Neural progenitor cell (in vitro differentiated cells): ENCODE measurements around the gene ZCCHC4. TPM values are rescaled to one million over a fixed set of nuclear protein-coding genes. Genes with fewer than 3 reads are reported as not detected.

Source experiments
- DNase-seq: peaks from one replicate; pipeline ENCODE4 v3.0.0-alpha.2; 2016; ENCODE audit warnings: low spot score
- H2AFZ ChIP-seq: fragments of 200-600 bp; sonication (generic); replicated peaks from 2 replicates; pipeline ENCODE4 v1.6.1; 2016; ENCODE audit warnings: antibody characterized with exemption
- H3F3A ChIP-seq: fragments of 200-600 bp; sonication (generic); 2 replicates; pipeline ENCODE4 v1.6.1; 2016; ENCODE audit warnings: antibody characterized with exemption, low read depth
- H3K27ac ChIP-seq: fragments of 200-600 bp; sonication (generic); 2 replicates; pipeline ENCODE4 v1.5.1; 2016; ENCODE audit warnings: mild to moderate bottlenecking
- H3K27me3 ChIP-seq: fragments of 200-600 bp; sonication (generic); 2 replicates; pipeline ENCODE4 v1.6.1; 2016; ENCODE audit warnings: mild to moderate bottlenecking, moderate library complexity
- H3K36me3 ChIP-seq: fragments of 200-600 bp; sonication (generic); 2 replicates; pipeline ENCODE4 v1.5.1; 2016
- H3K4me1 ChIP-seq: fragments of 200-600 bp; sonication (generic); 2 replicates; pipeline ENCODE4 v1.6.1; 2016; ENCODE audit warnings: mixed run types
- H3K4me2 ChIP-seq: fragments of 200-600 bp; sonication (generic); 2 replicates; pipeline ENCODE4 v1.6.1; 2016
- H3K4me3 ChIP-seq: fragments of 200-600 bp; sonication (generic); 2 replicates; pipeline ENCODE4 v1.5.1; 2016
- H3K79me2 ChIP-seq: fragments of 200-600 bp; sonication (generic); 2 replicates; pipeline ENCODE4 v1.6.1; 2016; ENCODE audit warnings: low read depth
- H3K9ac ChIP-seq: fragments of 200-600 bp; sonication (generic); 2 replicates; pipeline ENCODE4 v1.6.1; 2016
- H3K9me3 ChIP-seq: fragments of 200-600 bp; sonication (generic); 2 replicates; pipeline ENCODE4 v1.5.1; 2016; ENCODE audit warnings: low read depth
- H4K20me1 ChIP-seq: fragments of 200-600 bp; sonication (generic); 2 replicates; pipeline ENCODE4 v1.6.1; 2016; ENCODE audit warnings: low read depth
- H3K27ac Mint-ChIP-seq: 3 replicates; pipeline ENCODE4 v1.8.0; 2021; ENCODE audit warnings: mixed read lengths
- H3K27me3 Mint-ChIP-seq: 2 replicates; pipeline ENCODE4 v1.8.0; 2022; ENCODE audit warnings: low read depth, mild to moderate bottlenecking, inconsistent platforms, moderate library complexity, mixed read lengths; ENCODE audit not compliant: insufficient read depth
- H3K36me3 Mint-ChIP-seq: 3 replicates; pipeline ENCODE4 v1.8.0; 2021; ENCODE audit warnings: mixed read lengths
- H3K4me1 Mint-ChIP-seq: 3 replicates; pipeline ENCODE4 v1.8.0; 2021; ENCODE audit warnings: mixed read lengths
- H3K4me3 Mint-ChIP-seq: 3 replicates; pipeline ENCODE4 v1.8.0; 2021; ENCODE audit warnings: mild to moderate bottlenecking, moderate library complexity, mixed read lengths
- H3K9me3 Mint-ChIP-seq: 3 replicates; pipeline ENCODE4 v1.8.0; 2020; ENCODE audit warnings: mixed read lengths
- EZH2 ChIP-seq: fragments of 200-600 bp; sonication (generic); IDR thresholded peaks from 2 replicates; pipeline ENCODE4 v1.6.1; 2017; ENCODE audit warnings: antibody characterized with exemption, mild to moderate bottlenecking, moderate library complexity
- EZH2phosphoT487 ChIP-seq: fragments of 200-600 bp; sonication (generic); IDR thresholded peaks from 2 replicates; pipeline ENCODE4 v1.6.1; 2017; ENCODE audit warnings: antibody characterized with exemption
- total RNA-seq: library from RNA; depleted of rRNA; stranded (reverse); fragments of >200 nt; gene quantifications from 2 replicates; pipeline ENCODE4 v1.2.3, GENCODE V29; 2015; ENCODE audit warnings: low replicate concordance
- TF ChIP-seq, protein P1 (sequence below): fragments of 200-600 bp; sonication (generic); IDR thresholded peaks from 2 replicates; pipeline ENCODE4 v1.5.1; 2017; ENCODE audit warnings: antibody characterized with exemption, mild to moderate bottlenecking

The ZCCHC4 gene
- total RNA-seq, 1 donor from 2014 or later, result 23.9 TPM

DNA sequence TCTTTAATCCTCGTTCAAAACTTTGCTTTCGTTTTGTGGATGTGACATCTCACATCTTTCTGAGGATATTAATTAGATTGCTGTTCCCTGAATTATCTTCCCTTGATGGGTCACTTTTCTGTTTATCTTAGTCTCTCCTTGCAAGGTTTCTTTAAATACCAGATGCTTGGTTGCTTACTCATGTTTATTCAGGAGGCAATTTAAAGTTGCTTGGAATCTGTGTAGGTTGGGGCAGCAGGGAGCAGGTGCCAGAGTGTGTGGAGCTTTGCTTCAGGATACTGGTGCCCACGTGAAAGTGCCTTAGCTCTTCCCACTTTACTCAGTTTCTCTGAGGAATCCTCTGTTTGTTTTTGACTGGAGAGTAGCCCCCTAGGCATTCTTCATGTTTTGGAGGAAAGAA, 88.5 kb downstream of the ZCCHC4 start:
- peaks cover 34% of the 10 kb centered on the region for H3K36me3 ChIP-seq
- Mint-ChIP-seq H3K4me1 (no peaks in the 10 kb centered on the region), H3K4me3 (no peak overlapping the region), H3K27ac (no peak overlapping the region), H3K9me3 (peaks cover 6% of the 10 kb centered on the region), H3K27me3 (no peaks in the 10 kb centered on the region), H3K36me3 (peaks cover 43% of the 10 kb centered on the region)
- H2AFZ ChIP-seq, result no peak overlapping the region
- TF ChIP-seq, protein P1, sequence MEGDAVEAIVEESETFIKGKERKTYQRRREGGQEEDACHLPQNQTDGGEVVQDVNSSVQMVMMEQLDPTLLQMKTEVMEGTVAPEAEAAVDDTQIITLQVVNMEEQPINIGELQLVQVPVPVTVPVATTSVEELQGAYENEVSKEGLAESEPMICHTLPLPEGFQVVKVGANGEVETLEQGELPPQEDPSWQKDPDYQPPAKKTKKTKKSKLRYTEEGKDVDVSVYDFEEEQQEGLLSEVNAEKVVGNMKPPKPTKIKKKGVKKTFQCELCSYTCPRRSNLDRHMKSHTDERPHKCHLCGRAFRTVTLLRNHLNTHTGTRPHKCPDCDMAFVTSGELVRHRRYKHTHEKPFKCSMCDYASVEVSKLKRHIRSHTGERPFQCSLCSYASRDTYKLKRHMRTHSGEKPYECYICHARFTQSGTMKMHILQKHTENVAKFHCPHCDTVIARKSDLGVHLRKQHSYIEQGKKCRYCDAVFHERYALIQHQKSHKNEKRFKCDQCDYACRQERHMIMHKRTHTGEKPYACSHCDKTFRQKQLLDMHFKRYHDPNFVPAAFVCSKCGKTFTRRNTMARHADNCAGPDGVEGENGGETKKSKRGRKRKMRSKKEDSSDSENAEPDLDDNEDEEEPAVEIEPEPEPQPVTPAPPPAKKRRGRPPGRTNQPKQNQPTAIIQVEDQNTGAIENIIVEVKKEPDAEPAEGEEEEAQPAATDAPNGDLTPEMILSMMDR, result no peak
- no peaks in the 10 kb centered on the region for H4K20me1 ChIP-seq
- no peaks in the 10 kb centered on the region for H3K27me3 ChIP-seq
- H3K79me2 ChIP-seq, result no peaks in the 10 kb centered on the region
- H3K27ac ChIP-seq, result no peak overlapping the region
- DNase-seq, result no peak
- H3K4me3 ChIP-seq, result no peak overlapping the region
- no peaks in the 10 kb centered on the region for H3F3A ChIP-seq
- H3K4me1 ChIP-seq, result no peaks in the 10 kb centered on the region
- H3K9ac ChIP-seq, result no peak overlapping the region
- no peak overlapping the region for H3K4me2 ChIP-seq
- H3K9me3 ChIP-seq, result no peaks in the 10 kb centered on the region

GRCh38 chr4:25402521-25402920, 89.9 kb downstream of the ZCCHC4 start:
- Mint-ChIP-seq H3K4me3 (no peak overlapping the region), H3K27ac (no peak overlapping the region), H3K27me3 (no peaks in the 10 kb centered on the region), H3K36me3 (peaks cover 29% of the 10 kb centered on the region), H3K9me3 (no peaks in the 10 kb centered on the region), H3K4me1 (no peaks in the 10 kb centered on the region)
- Histone ChIP-seq H3K9ac (no peak overlapping the region), H3K36me3 (peaks cover 31% of the 10 kb centered on the region), H3K4me1 (no peaks in the 10 kb centered on the region), H2AFZ (no peak overlapping the region), H3K9me3 (no peaks in the 10 kb centered on the region), H3K27me3 (no peaks in the 10 kb centered on the region), H3K4me2 (no peak overlapping the region), H3F3A (no peaks in the 10 kb centered on the region), H3K27ac (no peak overlapping the region), H3K4me3 (no peak overlapping the region), H3K79me2 (no peaks in the 10 kb centered on the region), H4K20me1 (no peaks in the 10 kb centered on the region)
- no peak for TF ChIP-seq EZH2
- TF ChIP-seq, protein P1, result no peak
- no peak for DNase-seq

DNA sequence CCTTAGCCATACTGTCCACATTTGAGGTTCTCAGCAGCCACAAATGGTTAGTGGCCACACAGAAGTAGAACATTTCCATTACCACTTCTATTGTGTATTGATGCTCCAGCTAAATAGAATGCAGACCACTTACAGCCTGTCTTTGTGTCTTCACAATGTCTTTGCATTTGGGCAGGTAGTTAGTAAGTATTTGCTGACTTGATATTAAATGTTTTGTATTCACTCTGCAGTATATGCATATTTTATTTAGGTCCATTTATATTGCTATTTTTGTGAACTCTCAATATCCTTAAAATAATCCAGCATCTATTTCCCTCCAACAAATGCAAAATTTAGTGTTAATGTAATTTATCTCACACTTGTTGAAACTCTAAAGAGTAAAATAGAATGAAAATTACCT, 91.1 kb downstream of the ZCCHC4 start:
- no peak overlapping the region for H3K27ac ChIP-seq
- Mint-ChIP-seq H3K9me3 (no peaks in the 10 kb centered on the region), H3K27me3 (no peaks in the 10 kb centered on the region), H3K36me3 (peaks cover 20% of the 10 kb centered on the region), H3K27ac (no peak overlapping the region), H3K4me3 (no peak overlapping the region), H3K4me1 (no peaks in the 10 kb centered on the region)
- no peak overlapping the region for H3K4me3 ChIP-seq
- H3F3A ChIP-seq, result no peaks in the 10 kb centered on the region
- H3K79me2 ChIP-seq, result no peaks in the 10 kb centered on the region
- H3K9me3 ChIP-seq, result no peaks in the 10 kb centered on the region
- DNase-seq, result no peak
- TF ChIP-seq, protein P1, result no peak
- TF ChIP-seq EZH2phosphoT487, result no peak
- TF ChIP-seq EZH2, result no peak
- no peak overlapping the region for H2AFZ ChIP-seq
- no peaks in the 10 kb centered on the region for H3K4me1 ChIP-seq
- H3K9ac ChIP-seq, result no peak overlapping the region
- H3K36me3 ChIP-seq, result peaks cover 27% of the 10 kb centered on the region
- H3K27me3 ChIP-seq, result no peaks in the 10 kb centered on the region
- H4K20me1 ChIP-seq, result no peaks in the 10 kb centered on the region
- H3K4me2 ChIP-seq, result no peak overlapping the region

DNA sequence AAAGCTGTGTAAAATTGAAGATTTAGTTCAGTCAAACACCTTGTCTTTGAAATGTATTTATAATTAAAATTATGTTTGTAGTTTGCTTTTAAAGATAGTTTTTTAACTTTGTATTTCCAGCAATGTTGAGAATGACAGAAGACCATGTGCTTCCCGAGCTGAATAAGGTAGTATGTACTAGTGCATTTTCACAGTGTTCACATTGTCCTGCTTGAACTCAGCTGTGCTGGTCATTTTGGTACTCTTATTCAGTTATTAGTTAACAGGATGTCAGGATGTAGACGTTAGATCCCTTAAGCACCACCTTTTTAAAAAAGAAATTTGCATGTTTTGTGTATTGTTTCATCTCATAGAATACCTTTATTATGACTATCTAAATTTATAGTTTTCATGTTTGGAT, 92.9 kb downstream of the ZCCHC4 start:
- Histone ChIP-seq H3K27ac (no peak overlapping the region), H3K36me3 (peaks cover 27% of the 10 kb centered on the region), H4K20me1 (no peaks in the 10 kb centered on the region), H3K9me3 (no peaks in the 10 kb centered on the region), H3K27me3 (no peaks in the 10 kb centered on the region), H3K9ac (no peak overlapping the region), H2AFZ (no peak overlapping the region), H3K4me3 (no peak overlapping the region), H3K4me1 (no peaks in the 10 kb centered on the region), H3K4me2 (no peak overlapping the region), H3K79me2 (no peaks in the 10 kb centered on the region), H3F3A (no peaks in the 10 kb centered on the region)
- H3K27ac Mint-ChIP-seq, result no peak overlapping the region
- no peak for TF ChIP-seq EZH2
- no peak for TF ChIP-seq EZH2phosphoT487
- TF ChIP-seq, protein P1, result no peak
- H3K4me1 Mint-ChIP-seq, result no peaks in the 10 kb centered on the region
- no peaks in the 10 kb centered on the region for H3K9me3 Mint-ChIP-seq
- peaks cover 16% of the 10 kb centered on the region for H3K36me3 Mint-ChIP-seq
- no peaks in the 10 kb centered on the region for H3K27me3 Mint-ChIP-seq
- no peak for DNase-seq
- H3K4me3 Mint-ChIP-seq, result no peak overlapping the region
